Neuronal stem cell (in vitro differentiated cells): ENCODE data around the gene CARD11.

Experiments used
- DNase-seq: peaks from one replicate; pipeline ENCODE4 v3.0.0-alpha.2; 2013; ENCODE audit warnings: low spot score
- H2AFZ ChIP-seq: one replicate; pipeline ENCODE4 v1.6.1; 2013; ENCODE audit warnings: mild to moderate bottlenecking, low read length, inconsistent platforms
- H2AK5ac ChIP-seq: 2 replicates; pipeline ENCODE4 v1.6.1; 2013; ENCODE audit warnings: low read depth, mild to moderate bottlenecking, inconsistent platforms, low read length, moderate library complexity, mixed read lengths
- H2BK120ac ChIP-seq: 2 replicates; pipeline ENCODE4 v1.6.1; 2013; ENCODE audit warnings: low read depth, mild to moderate bottlenecking, inconsistent platforms, low read length, moderate library complexity, mixed read lengths
- H2BK12ac ChIP-seq: one replicate; pipeline ENCODE4 v1.6.1; 2013; ENCODE audit warnings: low read length, inconsistent platforms
- H2BK15ac ChIP-seq: 2 replicates; pipeline ENCODE4 v1.6.1; 2013; ENCODE audit warnings: mild to moderate bottlenecking, low read length, inconsistent platforms, mixed read lengths
- H2BK5ac ChIP-seq: one replicate; pipeline ENCODE4 v1.6.1; 2013; ENCODE audit warnings: inconsistent platforms, mild to moderate bottlenecking, low read length, moderate library complexity
- H3K14ac ChIP-seq: one replicate; pipeline ENCODE4 v1.6.1; 2013; ENCODE audit warnings: low read length, inconsistent platforms
- H3K18ac ChIP-seq: 2 replicates; pipeline ENCODE4 v1.6.1; 2013; ENCODE audit warnings: low read length, inconsistent platforms
- H3K23ac ChIP-seq: 2 replicates; pipeline ENCODE4 v1.6.1; 2013; ENCODE audit warnings: low read depth, mild to moderate bottlenecking, mixed read lengths, low read length, inconsistent platforms; ENCODE audit not compliant: poor library complexity
- H3K27ac ChIP-seq: replicated peaks from 3 replicates; pipeline ENCODE4 v1.5.1; 2013; ENCODE audit warnings: low read length, inconsistent platforms
- H3K27me3 ChIP-seq, 3 experiments: 2 replicates each; pipeline ENCODE4 v1.6.1; 2013; ENCODE audit warnings: low read length in 3 of 3, mild to moderate bottlenecking in 2 of 3, inconsistent platforms in 1 of 3, low read depth in 1 of 3, mixed read lengths in 1 of 3, moderate library complexity in 1 of 3; ENCODE audit not compliant: control insufficient read depth in 3 of 3, insufficient read depth in 3 of 3
- H3K36me3 ChIP-seq, 2 donors: replicated peaks in 1 of 2; 2 replicates each; pipeline ENCODE4 v1.6.1; 2013; ENCODE audit warnings: low read length in 2 of 2; ENCODE audit not compliant: control insufficient read depth in 2 of 2, insufficient read depth in 2 of 2
- H3K4ac ChIP-seq: 2 replicates; pipeline ENCODE4 v1.6.1; 2013; ENCODE audit warnings: inconsistent platforms, mild to moderate bottlenecking, low read length, moderate library complexity
- H3K4me1 ChIP-seq, 2 donors: 1 replicate in 1 of 2; 2 replicates in 1 of 2; pipeline ENCODE4 v1.6.1; 2013; ENCODE audit warnings: low read length in 2 of 2, low read depth in 1 of 2; ENCODE audit not compliant: control insufficient read depth in 2 of 2, insufficient read depth in 1 of 2
- H3K4me2 ChIP-seq: one replicate; pipeline ENCODE4 v1.6.1; 2013; ENCODE audit warnings: mild to moderate bottlenecking, low read length, inconsistent platforms; ENCODE audit not compliant: insufficient read depth, poor library complexity, severe bottlenecking
- H3K4me3 ChIP-seq, 2 donors: 2 replicates each; pipeline ENCODE4 v1.5.1; 2013; ENCODE audit warnings: low read length in 2 of 2, mild to moderate bottlenecking in 2 of 2, inconsistent platforms in 1 of 2, moderate library complexity in 1 of 2
- H3K79me1 ChIP-seq: one replicate; pipeline ENCODE4 v1.6.1; 2013; ENCODE audit warnings: low read depth, mild to moderate bottlenecking, inconsistent platforms, low read length, moderate library complexity
- H3K9ac ChIP-seq: one replicate; pipeline ENCODE4 v1.6.1; 2013; ENCODE audit warnings: mild to moderate bottlenecking, low read depth, low read length, inconsistent platforms; ENCODE audit not compliant: poor library complexity
- H3K9me3 ChIP-seq, 2 donors: replicated peaks in 1 of 2; 2 replicates each; pipeline versions ENCODE3 to v1.6.1; 2013; ENCODE audit warnings: low read length in 2 of 2, mild to moderate bottlenecking in 2 of 2, inconsistent platforms in 1 of 2, low read depth in 1 of 2, mixed read lengths in 1 of 2, moderate library complexity in 1 of 2; ENCODE audit not compliant: control insufficient read depth in 2 of 2, insufficient read depth in 1 of 2
- H4K8ac ChIP-seq: one replicate; pipeline ENCODE4 v1.6.1; 2013; ENCODE audit warnings: low read depth, mild to moderate bottlenecking, inconsistent platforms, low read length, moderate library complexity
- H4K91ac ChIP-seq: one replicate; pipeline ENCODE4 v1.6.1; 2013; ENCODE audit warnings: low read length, low read depth, mild to moderate bottlenecking, inconsistent platforms; ENCODE audit not compliant: poor library complexity
- WGBS, 2 donors: extraction: QIAGEN DNeasy Blood & Tissue Kit; methylation state at CpG; one replicate each; pipeline ENCODE4 v1.1.7; 2013; ENCODE audit warnings: missing lambda C conversion rate in 2 of 2, mixed read lengths in 1 of 2; ENCODE audit not compliant: insufficient read length in 2 of 2, insufficient replicate concordance in 1 of 2; ENCODE audit errors: extremely low coverage in 2 of 2; 5-methylcytosine and 5-hydroxymethylcytosine counted together

Gene CARD11

DNA sequence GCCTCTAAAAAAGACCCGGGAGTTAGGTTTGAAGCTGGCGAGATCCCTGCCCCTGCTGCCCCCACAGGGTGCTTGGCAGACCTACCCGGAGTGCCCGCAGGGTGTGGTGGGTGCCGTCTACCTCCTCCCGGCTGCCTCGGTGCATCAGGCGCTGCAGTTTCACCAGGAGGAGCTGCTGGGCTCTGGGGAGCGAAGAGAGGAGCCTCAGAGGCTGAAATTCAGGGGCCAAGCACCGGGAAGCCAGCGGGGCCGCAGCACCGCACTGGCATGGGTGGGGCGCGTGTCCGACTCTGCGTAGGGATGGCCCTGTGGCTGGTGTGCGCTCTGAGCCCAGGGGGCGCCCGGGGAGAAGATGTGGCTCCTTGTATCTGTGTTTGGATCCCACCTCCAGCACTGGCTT, 125.3 kb downstream of the CARD11 start:
- no CpG with 5 or more reads among the region's 20 CpGs for WGBS, 2 donors

DNA sequence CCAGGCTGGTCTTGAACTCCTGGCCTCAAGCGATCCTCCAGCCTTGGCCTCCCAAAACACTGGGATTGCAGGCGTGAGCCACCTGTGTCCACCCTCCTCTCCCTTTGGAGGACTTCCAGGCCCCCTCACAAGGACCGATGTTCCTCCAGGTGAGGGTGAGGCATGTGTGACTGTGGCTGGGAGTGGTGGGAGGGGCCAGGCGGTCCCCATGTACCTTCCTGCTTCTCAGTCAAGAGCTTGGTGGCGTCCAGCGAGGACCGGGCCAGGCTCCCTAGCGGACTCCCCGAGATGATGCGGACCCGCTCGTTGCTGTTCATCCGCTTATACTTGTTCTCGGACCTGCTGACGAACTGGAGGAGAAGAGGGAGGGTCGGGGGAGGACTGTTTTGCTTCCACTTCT, 128.6 kb downstream of the CARD11 start:
- H2AFZ ChIP-seq: no peak overlapping the region
- no CpG with 5 or more reads among the region's 16 CpGs for WGBS, 2 donors
- H2BK5ac ChIP-seq: no peak overlapping the region
- no peak overlapping the region for H2BK15ac ChIP-seq
- H4K91ac ChIP-seq: no peak overlapping the region
- no peaks in the 10 kb centered on the region for H3K36me3 ChIP-seq
- H4K8ac ChIP-seq: no peak overlapping the region
- H3K4me3 ChIP-seq: no peak overlapping the region
- H3K79me1 ChIP-seq: peaks cover 1% of the 10 kb centered on the region
- H3K18ac ChIP-seq: peak overlapping the region; percentile 36
- peaks cover 0 to 10% (median 0%) of the 10 kb centered on the region in 3 experiments for H3K27me3 ChIP-seq
- H3K4me1 ChIP-seq: no peaks in the 10 kb centered on the region
- no peak for DNase-seq
- no peaks in the 10 kb centered on the region for H3K9me3 ChIP-seq
- no peak overlapping the region for H3K4ac ChIP-seq
- H3K27ac ChIP-seq: no peak overlapping the region
- H3K9ac ChIP-seq: no peak overlapping the region
- H2BK12ac ChIP-seq: peak overlapping the region; percentile 41
- H3K23ac ChIP-seq: no peak overlapping the region
- H2BK120ac ChIP-seq: no peak overlapping the region
- H3K4me2 ChIP-seq: no peak overlapping the region
- H2AK5ac ChIP-seq: peak overlapping the region; percentile 34
- H3K14ac ChIP-seq: peak overlapping the region; percentile 56

More for the DNA sequence above, 125.3 kb downstream of the CARD11 start:
- peak overlapping the region; percentile 52 for H2BK12ac ChIP-seq
- no peak overlapping the region for H2AFZ ChIP-seq
- peaks cover 0 to 10% (median 0%) of the 10 kb centered on the region in 3 experiments for H3K27me3 ChIP-seq
- no peak overlapping the region for H3K9ac ChIP-seq
- no peaks in the 10 kb centered on the region for H3K9me3 ChIP-seq
- H3K79me1 ChIP-seq: no peaks in the 10 kb centered on the region
- peak overlapping the region; percentile 45 for H3K18ac ChIP-seq
- no peak overlapping the region for H3K27ac ChIP-seq
- DNase-seq: no peak
- no peak overlapping the region for H3K4ac ChIP-seq
- H2BK15ac ChIP-seq: no peak overlapping the region
- H2BK120ac ChIP-seq: no peak overlapping the region
- H3K4me3 ChIP-seq: no peak overlapping the region
- H4K91ac ChIP-seq: no peak overlapping the region
- H4K8ac ChIP-seq: no peak overlapping the region
- H3K14ac ChIP-seq: no peak overlapping the region
- peak overlapping the region; percentile 69 for H2AK5ac ChIP-seq
- H3K23ac ChIP-seq: no peak overlapping the region
- H3K4me1 ChIP-seq: peaks cover 9 to 13% of the 10 kb centered on the region in 2 donors
- peak overlapping the region; percentile 88 for H2BK5ac ChIP-seq
- H3K4me2 ChIP-seq: no peak overlapping the region
- H3K36me3 ChIP-seq: no peaks in the 10 kb centered on the region

DNA sequence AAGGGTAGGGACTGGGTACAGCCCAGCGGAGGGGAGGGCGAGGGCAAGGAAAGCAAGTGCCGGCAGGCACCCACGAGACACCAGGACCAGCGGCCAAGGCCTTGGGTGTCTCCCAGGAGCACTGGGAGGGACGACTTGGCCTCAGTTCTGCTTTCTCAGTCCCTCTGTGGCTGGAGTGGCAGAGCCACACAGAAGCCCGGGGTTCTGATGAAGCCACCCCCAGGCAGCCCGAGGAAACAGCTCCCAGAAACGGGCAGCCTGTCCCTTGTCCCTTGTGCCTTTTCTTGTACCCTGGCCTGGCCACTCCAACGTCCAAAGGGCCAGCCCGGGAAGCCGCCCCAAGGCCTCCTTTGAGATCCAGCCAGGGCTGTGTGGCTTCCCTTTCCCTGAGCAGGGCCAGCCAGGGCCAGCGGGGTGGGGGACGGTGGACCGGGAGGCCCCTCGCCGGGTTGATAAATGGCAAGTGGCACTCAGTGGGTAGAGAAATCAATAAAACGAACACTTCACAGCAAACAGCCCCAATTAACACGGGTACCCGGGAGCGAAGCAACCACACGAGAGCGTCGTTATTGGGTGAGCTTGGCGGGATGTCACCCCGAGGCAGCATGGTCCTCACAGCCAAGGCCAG, 129.8 kb downstream of the CARD11 start:
- peak overlapping the region; percentile 41 for H2BK12ac ChIP-seq
- H4K91ac ChIP-seq: no peak overlapping the region
- no peak overlapping the region for H3K4me3 ChIP-seq
- H3K4me2 ChIP-seq: no peak overlapping the region
- no peak overlapping the region for H3K23ac ChIP-seq
- no peak overlapping the region for H3K9ac ChIP-seq
- no peak overlapping the region for H3K27ac ChIP-seq
- H2AFZ ChIP-seq: no peak overlapping the region
- peak overlapping the region; percentile 56 for H3K14ac ChIP-seq
- H3K27me3 ChIP-seq: peaks cover 0 to 10% (median 0%) of the 10 kb centered on the region in 3 experiments
- H2BK5ac ChIP-seq: no peak overlapping the region
- H3K9me3 ChIP-seq: no peaks in the 10 kb centered on the region
- DNase-seq: no peak
- H3K4ac ChIP-seq: peak overlapping the region; percentile 17
- peak overlapping the region; percentile 88 for H2AK5ac ChIP-seq
- WGBS, 2 donors: no CpG with 5 or more reads among the region's 26 CpGs
- H3K4me1 ChIP-seq: no peaks in the 10 kb centered on the region
- H2BK120ac ChIP-seq: peak overlapping the region; percentile 72
- peak overlapping the region; percentile 48 for H3K18ac ChIP-seq
- H4K8ac ChIP-seq: no peak overlapping the region
- no peaks in the 10 kb centered on the region for H3K36me3 ChIP-seq
- H2BK15ac ChIP-seq: peak overlapping the region; percentile 94
- peaks cover 1% of the 10 kb centered on the region for H3K79me1 ChIP-seq

DNA sequence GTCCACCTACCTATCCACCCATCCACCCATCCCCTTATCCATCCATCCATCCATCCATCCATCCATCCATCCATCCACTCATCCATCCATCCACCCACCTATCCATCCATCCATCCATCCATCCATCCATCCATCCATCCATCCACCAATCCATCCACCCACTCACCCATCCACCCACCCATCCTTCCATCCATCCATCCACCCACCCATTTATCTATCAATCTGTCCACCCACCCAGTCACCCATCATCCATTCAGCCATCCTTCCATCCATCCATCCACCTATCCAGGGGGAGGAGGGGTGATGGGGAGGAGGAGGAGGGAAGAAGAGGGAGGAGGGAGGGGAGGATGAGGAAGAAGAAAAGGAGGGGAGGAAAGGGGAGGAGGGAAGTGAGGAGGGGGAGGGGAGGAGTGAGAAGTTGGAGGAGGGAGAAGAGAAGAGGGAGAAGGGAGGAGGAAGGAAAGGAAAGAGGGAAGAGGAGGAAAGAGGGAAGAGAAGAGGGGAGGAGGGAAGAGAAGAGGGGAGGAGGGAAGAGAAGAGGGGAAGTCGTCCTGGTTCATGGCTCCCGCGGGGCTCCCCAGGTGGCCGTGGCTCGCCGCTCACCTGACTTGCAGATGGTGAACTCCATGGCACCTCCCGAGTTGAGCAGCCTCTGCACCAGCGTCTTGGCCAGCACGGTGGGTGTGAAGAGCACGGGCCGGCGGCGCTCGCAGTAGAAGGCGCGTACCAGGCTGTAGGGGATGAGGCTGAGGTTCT, 130.8 kb downstream of the CARD11 start:
- Histone ChIP-seq H3K79me1 (peaks cover 1% of the 10 kb centered on the region), H3K23ac (peak overlapping the region; percentile 91), H3K4ac (no peak overlapping the region), H2BK12ac (no peak overlapping the region), H3K9ac (no peak overlapping the region), H3K4me1 (no peaks in the 10 kb centered on the region), H3K9me3 (no peaks in the 10 kb centered on the region), H3K4me3 (no peak overlapping the region), H2BK5ac (no peak overlapping the region), H3K18ac (peak overlapping the region; percentile 71), H3K27ac (no peak overlapping the region), H3K36me3 (no peaks in the 10 kb centered on the region), H4K8ac (no peak overlapping the region), H4K91ac (no peak overlapping the region), H2BK120ac (peak overlapping the region; percentile 72), H3K14ac (no peak overlapping the region), H2AK5ac (peak overlapping the region; percentile 88), H2BK15ac (peak overlapping the region; percentile 94), H3K27me3 (peaks cover 0 to 7% (median 0%) of the 10 kb centered on the region in 3 experiments), H2AFZ (no peak overlapping the region), H3K4me2 (no peak overlapping the region)
- no peak for DNase-seq
- no CpG with 5 or more reads among the region's 16 CpGs for WGBS, 2 donors
